Left cardiac atrium (tissue), 4 donors: Measurements from ENCODE around the gene LRP1B. TPM values are rescaled to one million over a fixed set of nuclear protein-coding genes. Genes with fewer than 3 reads are reported as not detected.
"Not testable (repeated sequence)": the region's sequence is repeated elsewhere in the genome, so short reads cannot be mapped to it uniquely, and the experiment has no call there.

Source experiments
- ATAC-seq, 2 donors: fragments of 200-7000 bp; cut with Tn5 transposase; one replicate each; pipeline ENCODE4 v1.9.1; 2020; ENCODE audit warnings: mild to moderate bottlenecking in 2 of 2, moderate library complexity in 2 of 2
- DNase-seq: peaks from one replicate; pipeline ENCODE4 v3.0.0-alpha.2; 2020
- intact Hi-C, 2 donors: fragments of 100-400 bp; cut with DNase I; formaldehyde crosslinking; loops; one replicate each; pipeline versions ENCODE4 v1.14.1 to v1.15.1; 2022 to 2023
- total RNA-seq, 2 donors: library from RNA; stranded (reverse); fragmentation: NEBNext Ultra II Directional; extraction: Animal tissue kit (Norgen Biotek cat#: 25700); gene quantifications; one replicate each; pipeline ENCODE4 v1.2.1, GENCODE V29; 2021
- donor health status: DM: no; HTN: yes; CAD: no.
- donor health status: DM: no; HTN: yes; CAD: no; lungs with severe emphysema.
- donor health status: DM: yes; HTN: yes; CAD: no.
- donor health status: Dilated cardiomyopathy.

The LRP1B gene
- total RNA-seq, 2 donors from 2014 or later, result 1.2 TPM

DNA sequence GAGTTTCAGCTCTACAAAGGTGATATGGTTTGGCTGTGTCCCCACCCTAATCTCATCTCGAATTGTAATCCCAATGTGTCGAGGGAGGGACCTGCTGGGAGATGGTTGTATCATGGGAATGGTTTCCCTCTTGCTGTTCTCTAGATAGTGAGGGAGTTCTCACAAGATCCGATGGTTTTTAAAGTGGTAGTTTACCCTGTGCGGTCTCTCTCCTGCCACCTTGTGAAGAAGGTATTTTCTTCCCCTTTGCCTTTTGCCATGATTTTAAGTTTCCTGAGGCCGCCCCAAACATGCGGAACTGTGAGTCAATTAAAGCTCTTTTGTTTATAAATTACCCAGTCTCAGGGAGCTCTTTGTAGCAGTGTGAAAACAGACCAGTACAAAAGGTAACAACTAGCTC is 306.0 kb downstream of the LRP1B start:
- DNase-seq, result no peak
- ATAC-seq, result no peak
- intact Hi-C loops, result no loop called here

DNA sequence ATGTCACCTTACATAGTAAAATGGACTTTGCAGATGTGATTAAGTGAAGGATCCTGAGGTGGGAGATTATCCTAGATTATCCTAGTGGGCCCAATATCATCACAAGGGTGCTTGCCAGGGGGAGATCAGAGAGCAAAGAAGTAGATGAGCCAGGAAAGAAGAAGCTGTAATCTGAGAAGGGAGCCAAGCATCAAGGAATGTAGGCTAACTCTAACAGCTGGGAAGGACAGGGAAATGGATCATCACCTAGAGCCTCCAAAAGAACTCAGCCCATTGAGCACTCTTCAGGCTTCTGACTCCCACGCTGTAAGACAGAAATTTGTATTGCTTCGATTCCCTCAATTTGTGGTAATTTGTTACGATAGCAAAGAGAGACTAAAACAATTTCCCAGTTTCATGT is 309.9 kb downstream of the LRP1B start:
- intact Hi-C loops, result no loop called here
- ATAC-seq, result no peak
- DNase-seq, result no peak

DNA sequence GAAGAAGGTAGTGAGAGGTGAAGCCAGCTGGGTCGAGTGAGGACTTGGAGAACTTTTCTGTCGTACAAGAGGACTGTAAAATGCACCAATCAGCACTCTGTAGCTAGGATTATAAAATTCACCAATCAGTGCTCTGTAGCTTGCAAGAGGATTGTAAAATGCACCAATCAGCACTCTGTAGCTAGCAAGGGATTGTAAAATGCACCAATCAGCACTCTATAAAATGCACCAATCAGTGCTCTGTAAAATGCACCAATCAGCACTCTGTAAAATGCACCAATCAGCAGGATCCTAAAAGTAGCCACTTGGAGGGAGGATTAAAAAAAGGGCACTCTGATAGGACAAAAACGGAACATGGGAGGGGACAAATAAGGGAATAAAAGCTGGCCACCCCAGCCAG is 315.5 kb downstream of the LRP1B start:
- DNase-seq, ATAC-seq, intact Hi-C loops: not testable (repeated sequence)

DNA sequence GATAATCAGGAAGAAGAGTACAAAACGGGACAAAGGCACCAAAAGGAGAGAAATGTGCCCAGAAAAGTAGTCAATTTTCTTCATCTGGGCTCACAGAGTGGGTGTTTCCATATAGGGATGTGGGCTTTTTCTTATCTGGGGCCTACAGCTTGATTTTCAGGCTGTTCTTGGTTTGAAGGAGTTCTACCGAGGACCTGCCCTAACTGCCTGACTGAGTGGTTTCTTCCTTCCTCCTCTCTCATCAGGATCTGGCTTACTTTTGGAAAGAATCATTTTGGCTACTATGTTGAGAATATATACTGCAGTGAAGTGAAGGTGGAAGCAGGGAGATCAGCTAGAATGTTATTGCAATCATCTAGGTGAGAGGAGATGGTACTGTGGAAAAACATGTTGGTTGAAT is 316.7 kb downstream of the LRP1B start:
- DNase-seq (no peak), ATAC-seq (no peak)
- intact Hi-C loops, result no loop called here

DNA sequence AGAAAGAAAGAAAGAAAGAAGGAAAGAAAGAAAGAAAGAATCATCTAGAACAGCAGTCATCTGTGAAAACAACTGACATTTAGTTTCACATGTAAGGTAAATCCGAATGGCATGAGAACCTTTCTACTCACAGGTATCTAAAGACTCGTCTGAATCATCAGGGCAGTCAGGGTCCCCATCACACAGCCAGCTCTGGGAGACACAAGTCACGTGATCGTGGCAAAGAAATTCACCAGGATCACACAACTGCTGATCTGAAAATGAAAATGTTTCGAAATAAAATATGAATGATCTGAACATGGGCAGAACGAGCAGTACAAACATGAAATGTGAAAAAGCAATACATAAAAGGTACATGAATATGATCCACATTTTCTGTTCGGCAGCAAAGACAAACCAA is 320.7 kb downstream of the LRP1B start:
- DNase-seq, result no peak
- intact Hi-C loops, result no loop called here
- no peak for ATAC-seq

DNA sequence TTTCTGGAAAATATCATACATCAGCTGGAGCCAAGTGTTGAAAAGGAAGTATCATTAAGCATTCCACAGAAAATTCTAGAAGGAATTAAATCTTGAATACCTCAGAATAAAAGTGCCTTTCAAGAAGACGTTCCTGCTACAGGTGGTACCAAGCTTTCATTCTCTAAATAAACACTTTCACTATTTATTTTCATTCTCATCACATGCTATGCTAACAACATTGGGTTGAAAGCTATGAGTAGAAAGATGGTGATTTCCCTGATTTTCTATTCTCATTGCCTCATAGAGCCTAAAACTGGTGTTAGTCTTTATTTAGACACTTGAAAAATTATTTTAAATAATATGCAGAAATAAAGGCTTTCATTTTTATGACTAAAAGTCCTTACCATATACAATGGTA is 324.7 kb downstream of the LRP1B start:
- no peak for ATAC-seq
- no peak for DNase-seq
- intact Hi-C loops, result no loop called here

DNA sequence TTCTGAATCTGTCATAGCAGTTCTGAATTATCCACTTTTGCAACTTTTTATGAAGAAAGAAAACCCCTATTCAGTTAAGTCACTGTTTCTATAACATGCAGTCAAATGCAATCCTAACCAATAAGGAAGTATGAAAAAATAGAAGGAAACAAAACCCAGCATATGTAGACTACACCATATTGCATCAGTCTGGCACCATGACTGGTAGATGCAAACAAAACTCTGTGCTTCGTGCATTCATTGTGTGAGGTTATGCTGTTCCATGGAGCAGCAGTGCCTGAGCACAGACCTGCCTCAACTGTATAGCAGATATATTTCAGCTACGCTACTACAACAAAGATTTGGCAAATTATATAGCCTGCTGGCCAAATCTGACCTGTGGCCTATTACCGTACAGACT is 325.5 kb downstream of the LRP1B start:
- intact Hi-C loops, result no loop called here
- no peak for ATAC-seq
- no peak for DNase-seq

DNA sequence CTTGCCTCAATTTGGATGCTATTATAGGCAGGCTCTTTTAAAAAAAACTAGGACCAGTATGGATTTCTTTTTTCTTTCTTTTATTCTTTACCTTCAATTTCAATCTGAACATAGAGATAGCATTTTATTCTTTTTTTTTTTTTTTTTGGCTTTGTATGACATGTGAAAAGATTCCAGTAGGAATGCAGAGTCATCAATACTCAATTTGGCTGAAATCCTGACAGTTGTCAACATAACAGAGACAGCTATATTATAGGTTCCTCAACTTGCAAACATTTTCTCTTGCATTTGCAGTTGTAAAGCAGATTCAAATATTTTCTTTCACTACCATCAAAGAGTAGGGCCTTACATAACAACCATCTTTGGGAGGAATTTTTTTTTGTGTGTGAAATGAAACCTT is 334.4 kb downstream of the LRP1B start:
- DNase-seq (no peak), ATAC-seq (no peak)
- intact Hi-C loops, result no loop called here

DNA sequence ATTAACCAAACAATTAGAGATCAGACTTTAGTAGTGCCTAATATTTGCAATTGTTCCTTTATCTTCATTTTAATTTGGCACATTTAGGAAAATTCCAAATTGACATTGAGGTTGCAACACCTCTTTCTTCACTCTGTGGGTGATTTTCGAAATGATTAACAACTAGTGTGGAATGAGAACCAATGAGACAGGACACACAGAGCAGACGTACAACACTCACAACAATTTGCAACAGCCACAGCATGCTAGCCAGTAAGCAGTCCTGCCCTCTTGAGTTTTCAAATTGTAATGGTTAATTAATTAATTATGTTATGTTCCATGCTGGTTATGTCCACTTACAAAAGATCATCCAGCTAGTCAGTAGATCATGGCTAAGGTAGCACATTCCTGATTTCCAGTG is 339.3 kb downstream of the LRP1B start:
- intact Hi-C loops, result no loop called here

DNA sequence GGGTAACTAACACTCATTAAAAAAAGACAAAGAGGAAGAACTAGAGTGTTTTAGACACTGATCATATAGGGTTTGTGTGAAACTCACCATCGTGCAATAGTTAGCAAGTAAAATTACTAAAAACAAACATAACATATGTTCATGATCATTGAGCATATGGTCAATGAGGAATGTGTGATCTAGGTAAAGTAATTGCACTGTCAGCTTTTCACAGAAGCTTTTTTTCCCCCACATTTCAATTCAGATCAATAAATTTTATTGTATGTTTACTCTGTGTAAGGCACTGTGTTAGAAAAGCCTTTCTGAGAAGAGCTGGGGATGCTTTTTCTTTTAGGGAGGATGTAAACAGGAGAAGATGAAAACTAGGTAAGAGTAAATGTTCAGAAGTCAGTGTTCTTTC is 348.2 kb downstream of the LRP1B start:
- no peak for ATAC-seq
- intact Hi-C loops, result no loop called here
- DNase-seq, result no peak

More for the DNA sequence above, 339.3 kb downstream of the LRP1B start:
- DNase-seq (no peak), ATAC-seq (no peak)

DNA sequence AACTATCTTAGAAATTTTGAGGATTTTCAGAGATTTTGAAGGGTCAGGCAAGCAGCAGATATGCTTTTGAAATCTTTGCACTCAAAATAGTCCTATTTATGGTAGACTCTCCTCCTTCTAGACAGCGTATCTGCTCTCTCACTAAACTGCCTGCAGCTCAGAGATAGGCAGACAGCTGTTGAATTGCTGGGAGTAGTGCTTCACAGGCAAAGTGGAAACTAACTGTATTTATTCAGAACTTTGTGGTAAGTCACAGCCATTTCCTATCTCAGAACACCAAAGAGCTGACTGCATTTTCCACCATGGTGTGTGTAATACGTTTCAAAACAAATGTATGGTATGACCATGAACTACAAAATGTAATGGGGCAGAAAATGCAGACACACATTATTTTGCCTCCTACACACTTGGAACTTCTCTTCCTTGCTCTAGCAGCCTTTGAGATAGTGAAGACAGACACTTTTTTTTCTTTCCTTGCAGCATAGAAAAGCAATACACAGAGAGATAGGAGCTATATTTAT is 352.4 kb downstream of the LRP1B start:
- ATAC-seq (no peak), DNase-seq (no peak)
- intact Hi-C loops, result no loop called here

DNA sequence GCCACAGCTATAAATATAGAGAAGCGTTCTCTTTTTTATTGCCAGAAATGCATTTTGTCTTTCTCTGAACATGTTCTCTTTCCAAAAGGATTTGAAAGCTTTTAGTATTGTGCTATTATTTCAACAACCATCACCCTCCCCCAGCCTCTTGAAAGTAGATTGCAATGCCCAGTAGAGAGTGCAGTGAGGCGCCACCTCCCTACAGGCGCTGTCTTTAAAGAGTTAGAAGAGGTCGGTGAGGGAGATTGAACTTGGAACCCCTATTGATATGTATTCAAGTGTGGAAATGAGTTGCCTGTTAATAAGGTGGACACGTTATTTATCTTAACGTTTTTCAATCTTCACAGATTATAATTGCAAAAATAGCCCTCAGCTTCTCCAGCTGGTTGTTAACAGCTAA is 360.3 kb downstream of the LRP1B start:
- no peak for DNase-seq
- no peak for ATAC-seq
- intact Hi-C loops, result no loop called here

DNA sequence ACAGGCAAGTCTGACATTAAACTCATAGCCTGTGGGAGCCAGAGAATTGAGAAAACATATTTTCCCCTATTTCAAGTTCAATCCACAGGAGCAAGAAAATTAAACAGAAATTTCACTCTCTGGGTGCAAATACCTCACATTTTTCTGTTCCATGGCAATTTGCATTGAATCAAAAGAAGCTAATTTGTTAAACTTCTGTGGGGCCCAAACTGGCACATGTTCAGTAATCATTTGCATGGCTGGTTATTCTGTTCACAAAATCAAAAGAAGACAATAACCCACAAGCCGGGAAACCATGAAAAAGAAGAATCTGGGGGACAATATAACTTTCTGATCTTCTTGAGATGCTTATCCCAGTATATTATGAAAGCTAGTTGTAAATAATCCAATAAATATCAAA is 363.1 kb downstream of the LRP1B start:
- intact Hi-C loops, result no loop called here
- DNase-seq, result no peak
- ATAC-seq, result no peak

DNA sequence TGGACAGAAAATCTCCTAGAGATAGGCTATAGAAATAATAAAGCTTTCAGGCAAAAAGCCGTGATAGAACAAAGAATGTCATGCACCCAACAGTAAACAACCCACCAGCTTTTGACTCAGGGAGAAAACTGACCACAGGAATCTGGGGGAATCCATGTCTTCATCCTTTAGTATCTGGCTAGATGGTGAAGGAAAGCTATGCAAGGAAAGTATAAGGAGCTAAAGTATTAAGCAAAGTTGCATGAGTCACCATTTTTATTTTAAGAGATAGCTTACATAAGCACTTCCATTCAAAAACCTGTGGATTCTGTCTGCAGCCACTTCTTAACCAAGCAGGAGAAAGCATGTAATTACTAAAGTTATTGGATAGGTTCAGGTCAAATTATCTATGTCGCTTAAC is 363.8 kb downstream of the LRP1B start:
- DNase-seq (no peak), ATAC-seq (no peak)
- intact Hi-C loops, result no loop called here

DNA sequence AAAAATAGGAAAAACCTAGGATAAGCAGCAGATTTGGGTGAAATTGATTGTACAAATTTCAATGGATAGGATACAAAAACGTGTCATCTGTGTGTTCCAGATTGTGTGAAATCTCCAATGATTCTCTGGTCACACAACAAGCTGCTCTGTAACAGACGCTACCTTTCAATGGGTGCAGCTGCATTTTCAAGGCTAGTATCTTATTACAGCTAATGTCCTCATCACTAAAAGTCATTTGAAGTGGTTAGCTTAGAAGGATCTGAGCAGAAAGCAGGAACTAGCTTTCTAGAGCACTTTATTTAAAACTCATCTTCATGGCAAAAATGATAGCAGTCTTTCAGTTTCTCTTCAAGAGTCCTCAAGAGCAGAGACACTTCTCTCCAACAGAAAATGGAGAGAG is 364.6 kb downstream of the LRP1B start:
- intact Hi-C loops, result no loop called here
- ATAC-seq, result no peak

DNA sequence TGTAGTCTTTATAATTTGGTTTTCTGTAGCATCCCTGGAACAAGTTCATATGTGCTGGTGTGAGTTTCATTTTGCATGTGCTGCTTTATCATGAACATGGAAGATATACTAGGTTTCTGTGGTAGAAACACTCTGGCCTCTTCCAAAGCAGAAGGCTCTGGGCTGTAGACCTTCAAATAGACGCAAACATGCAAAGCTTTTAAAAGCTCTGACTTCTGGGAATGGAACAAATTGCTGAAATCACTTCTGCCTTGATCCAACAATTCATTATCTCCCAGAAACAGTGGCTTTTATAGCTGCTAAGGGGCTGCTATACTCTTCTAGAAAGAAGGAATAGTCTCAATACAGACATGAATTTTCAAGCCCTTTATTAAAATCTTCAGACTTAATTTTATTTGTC is 382.2 kb downstream of the LRP1B start:
- ATAC-seq, result no peak
- no peak for DNase-seq
- intact Hi-C loops, result no loop called here

More for the DNA sequence above, 364.6 kb downstream of the LRP1B start:
- no peak for DNase-seq

DNA sequence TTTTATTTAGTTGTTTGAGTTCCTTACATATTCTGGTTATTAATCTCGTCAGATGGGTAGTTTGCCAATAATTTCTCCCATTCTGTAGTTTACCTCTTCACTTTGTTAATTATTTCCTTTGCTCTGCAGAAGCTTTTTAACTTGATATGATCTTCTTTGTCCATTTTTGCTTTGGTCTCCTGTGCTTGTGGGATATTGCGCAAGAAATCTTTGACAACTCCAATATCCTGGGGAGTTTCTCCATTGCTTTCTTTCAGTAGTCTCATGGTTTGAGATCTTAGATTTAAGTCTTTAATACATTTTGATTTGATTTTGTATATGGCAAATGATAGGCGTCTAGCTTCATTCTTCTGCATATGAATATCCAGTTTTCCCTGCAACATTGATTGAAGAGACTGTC is 389.2 kb downstream of the LRP1B start:
- no peak for ATAC-seq
- intact Hi-C loops, result no loop called here
- DNase-seq, result no peak

DNA sequence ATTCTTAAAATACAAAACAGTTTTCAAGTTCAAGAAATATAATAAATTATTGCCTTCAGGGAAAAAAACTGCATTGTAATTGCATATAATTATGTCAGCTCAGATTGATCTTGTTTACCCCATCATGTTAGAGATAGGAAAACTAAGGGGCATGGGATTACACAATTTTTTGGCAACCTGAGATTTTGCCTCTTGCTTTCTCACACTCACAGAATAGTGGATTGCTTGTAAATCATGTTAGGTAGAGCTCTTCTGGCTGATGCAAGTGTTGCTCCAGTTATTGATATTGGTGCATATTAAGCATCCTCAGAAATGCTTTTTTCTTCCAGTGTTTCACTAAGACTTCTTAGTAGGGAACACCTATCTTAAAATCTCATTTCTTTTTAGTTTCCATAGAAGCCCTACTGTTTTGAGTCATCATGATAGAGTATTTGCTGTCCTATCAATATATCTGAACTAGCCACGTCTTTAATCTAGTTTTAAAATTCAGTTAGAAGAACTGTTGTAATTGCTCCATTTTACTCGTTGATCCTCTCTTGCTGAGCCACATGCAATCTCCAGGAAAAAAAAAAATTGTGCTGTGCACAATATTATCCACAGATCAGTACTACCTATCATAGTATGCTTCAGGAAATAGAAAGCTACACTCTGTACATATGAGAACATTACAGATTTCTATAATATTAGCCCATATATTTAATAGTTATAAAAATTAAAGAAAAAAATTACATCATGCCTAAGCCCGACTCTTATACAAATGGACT is 393.1 kb downstream of the LRP1B start:
- no peak for ATAC-seq
- intact Hi-C loops, result no loop called here
- no peak for DNase-seq

DNA sequence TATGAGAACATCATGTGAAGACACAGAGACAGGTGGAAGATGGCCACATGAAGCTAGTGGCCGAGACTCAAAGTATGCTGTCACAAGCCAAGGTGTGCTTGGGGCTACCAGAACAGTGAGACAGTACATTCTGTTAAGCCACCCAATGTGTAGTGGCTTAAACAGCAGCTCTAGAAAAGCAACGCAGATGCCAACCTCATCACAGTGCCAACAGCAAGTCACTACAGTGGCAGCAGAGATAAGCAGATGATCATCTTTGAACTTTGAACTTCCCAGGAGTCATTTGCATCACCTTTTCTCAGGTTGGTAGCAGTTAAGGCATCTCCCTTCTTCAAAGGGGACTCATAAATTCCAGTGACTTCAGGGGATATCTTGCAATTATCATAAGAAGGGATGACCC is 394.4 kb downstream of the LRP1B start:
- ATAC-seq (no peak), DNase-seq (no peak)
- intact Hi-C loops, result no loop called here

DNA sequence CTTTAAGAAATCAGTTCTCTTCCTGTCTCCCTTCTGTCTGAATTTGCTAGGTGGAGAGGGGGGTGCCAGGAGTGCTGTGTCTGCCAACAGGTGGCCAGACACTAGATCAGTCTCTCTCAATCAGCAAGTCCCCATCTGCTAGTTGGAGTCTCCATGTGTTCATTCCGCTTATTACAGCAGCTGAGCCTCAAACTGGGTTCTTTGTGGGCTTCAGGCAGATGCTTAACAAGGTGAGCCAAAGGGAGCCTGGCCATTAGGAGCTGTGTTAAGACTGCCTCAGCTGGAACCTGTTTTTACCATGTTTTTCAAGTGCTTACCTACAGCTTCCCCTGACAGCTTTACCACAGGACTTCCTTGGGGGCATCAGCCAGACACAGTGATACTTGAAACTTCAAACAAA is 401.9 kb downstream of the LRP1B start:
- ATAC-seq (no peak), DNase-seq (no peak)
- intact Hi-C loops, result no loop called here

DNA sequence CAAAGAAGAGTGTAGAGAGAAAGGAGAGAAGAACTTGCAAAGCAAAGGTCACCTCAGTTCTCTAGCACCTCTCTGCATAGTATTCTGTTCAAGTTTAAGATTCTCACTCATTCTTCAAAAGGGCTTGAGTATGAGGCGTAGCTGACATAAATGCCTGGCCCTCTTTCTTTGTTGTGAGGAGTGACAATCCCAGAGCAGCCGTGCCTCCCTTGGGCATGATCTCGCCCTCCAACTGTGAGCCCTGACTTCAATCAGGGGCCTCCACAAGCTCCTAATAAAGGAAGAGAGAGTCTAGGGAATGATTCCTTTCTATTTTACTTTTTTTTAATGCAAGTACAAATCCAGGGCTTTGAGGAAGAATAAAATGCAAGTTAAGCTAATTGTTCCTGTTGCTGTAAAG is 402.7 kb downstream of the LRP1B start:
- intact Hi-C loops, result no loop called here
- ATAC-seq (no peak), DNase-seq (no peak)

DNA sequence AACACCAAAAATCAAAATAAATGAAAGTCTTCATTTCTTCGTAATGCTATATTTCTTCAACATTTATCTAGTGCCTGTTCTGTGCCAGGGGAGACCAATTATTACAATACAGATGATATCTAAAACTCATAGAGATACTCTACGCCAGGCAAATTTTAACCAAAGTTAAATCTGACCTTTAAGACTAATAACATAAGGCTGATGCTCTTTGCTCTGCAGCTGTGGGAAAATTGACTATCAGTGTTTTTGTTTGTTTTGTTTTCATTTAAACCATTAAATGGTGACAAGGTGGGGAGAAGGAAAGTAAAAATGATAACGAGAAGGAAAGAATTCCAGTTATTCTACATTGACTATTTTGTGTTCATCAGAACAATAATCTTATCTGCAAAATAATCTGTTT is 406.4 kb downstream of the LRP1B start:
- ATAC-seq, result no peak
- DNase-seq, result no peak
- intact Hi-C loops, result no loop called here
